OCI-LY1 (cell line): ENCODE data around the gene PCAT6.

ENCODE experiments used
- EZH2 ChIP-seq: fragments of 200-600 bp; sonication (generic), shearing (Covaris generic); IDR thresholded peaks from 2 replicates; pipeline ENCODE4 v1.8.0; 2017; ENCODE audit warnings: borderline replicate concordance, mixed run types, mild to moderate bottlenecking, antibody characterized with exemption, low read length, moderate library complexity, mixed read lengths
- TF ChIP-seq, protein P1 (sequence below): fragments of 200-600 bp; sonication (generic), shearing (Covaris generic); IDR thresholded peaks from 2 replicates; pipeline ENCODE4 v1.5.1; 2017; ENCODE audit warnings: mild to moderate bottlenecking, antibody characterized with exemption, low read length, moderate library complexity, mixed read lengths

- TF ChIP-seq, protein P1, sequence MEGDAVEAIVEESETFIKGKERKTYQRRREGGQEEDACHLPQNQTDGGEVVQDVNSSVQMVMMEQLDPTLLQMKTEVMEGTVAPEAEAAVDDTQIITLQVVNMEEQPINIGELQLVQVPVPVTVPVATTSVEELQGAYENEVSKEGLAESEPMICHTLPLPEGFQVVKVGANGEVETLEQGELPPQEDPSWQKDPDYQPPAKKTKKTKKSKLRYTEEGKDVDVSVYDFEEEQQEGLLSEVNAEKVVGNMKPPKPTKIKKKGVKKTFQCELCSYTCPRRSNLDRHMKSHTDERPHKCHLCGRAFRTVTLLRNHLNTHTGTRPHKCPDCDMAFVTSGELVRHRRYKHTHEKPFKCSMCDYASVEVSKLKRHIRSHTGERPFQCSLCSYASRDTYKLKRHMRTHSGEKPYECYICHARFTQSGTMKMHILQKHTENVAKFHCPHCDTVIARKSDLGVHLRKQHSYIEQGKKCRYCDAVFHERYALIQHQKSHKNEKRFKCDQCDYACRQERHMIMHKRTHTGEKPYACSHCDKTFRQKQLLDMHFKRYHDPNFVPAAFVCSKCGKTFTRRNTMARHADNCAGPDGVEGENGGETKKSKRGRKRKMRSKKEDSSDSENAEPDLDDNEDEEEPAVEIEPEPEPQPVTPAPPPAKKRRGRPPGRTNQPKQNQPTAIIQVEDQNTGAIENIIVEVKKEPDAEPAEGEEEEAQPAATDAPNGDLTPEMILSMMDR, result no peak
- no peak for TF ChIP-seq EZH2
These were observed at the start of gene PCAT6 for GRCh38 chr1:202810615-202811295.
